ENCODE data around the gene NEK4. TPM values are rescaled to one million over a fixed set of nuclear protein-coding genes. Genes with fewer than 3 reads are reported as not detected.

Gene NEK4
- 10.7 to 14.5 TPM (median 14.0 TPM) in 5 replicates for total RNA-seq (2022; extraction: Qiagen RNA extraction; ENCODE audit: low read depth)

DNA sequence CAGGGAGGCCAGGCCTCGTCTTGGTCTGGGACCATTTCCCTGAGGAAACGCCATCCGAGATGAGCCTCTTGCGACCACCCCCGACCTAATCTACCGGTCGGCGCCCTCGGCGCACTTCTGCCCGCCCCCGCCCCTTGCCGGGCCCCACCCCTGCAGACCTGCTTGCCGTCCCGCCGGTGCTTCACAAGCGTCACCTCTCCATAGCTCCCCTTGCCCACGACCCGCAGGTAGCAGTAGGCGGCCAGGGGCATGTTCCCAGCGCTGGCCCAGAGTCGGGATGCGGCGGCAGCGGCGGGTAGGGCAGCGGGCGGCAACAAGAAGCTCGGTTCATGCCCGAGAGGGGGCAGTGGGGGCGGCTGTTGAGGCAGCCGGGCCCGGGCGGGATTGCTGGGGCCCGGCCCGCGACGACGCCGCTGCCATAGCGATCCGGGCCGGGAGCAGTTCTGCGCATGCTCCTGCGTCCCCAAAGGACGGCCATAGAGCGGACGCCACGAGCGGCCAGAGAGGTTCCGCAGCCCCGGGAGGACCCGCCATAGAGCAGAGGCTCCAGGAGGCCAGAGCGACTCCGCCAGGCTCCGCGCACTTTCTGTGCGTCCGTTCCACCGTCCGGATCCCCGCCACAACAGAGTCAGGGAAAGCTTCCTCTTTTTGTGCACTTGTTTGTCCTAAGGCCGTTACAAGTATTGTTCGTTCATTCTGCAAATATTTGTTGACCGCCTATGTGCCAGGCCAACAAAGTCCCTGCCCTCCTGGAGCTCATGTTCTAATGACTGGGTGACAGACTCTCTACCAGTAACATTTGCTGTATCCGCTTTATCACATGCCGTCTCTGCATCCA is at the start of gene NEK4:
Gene NEK4 (minus strand): TSS at position 445 of the 838 bp plus-strand sequence. CDS start 194 bp downstream, at position 251.

DNA sequence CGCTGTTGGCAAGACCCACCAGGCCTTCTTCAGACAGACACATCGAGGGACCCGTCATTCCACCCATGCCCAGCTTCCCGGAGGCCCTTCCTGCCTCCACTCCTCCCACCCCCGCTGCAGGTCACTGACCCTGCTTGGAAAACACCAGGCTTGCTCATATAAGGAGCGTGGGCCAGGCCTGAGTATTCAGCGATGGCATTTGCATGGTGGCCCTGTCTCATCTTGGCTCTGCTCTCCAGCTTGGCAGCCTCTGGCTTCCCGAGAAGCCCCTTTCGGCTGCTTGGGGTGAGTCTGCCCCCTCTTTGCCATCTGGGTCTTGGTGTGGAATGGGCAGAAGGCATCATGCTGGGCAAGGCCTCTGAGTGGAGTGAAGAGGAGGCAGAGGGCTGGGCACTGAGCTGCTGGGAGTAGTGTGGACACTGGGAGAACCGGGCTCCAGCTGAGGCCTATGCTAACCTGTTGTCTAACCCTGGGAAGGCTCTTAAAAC is 23.9 kb upstream of the NEK4 start, which contains the start of gene ITIH3:
Gene ITIH3 (plus strand): TSS at position 185 of the 488 bp plus-strand sequence. CDS start 8 bp downstream, at position 193.

DNA sequence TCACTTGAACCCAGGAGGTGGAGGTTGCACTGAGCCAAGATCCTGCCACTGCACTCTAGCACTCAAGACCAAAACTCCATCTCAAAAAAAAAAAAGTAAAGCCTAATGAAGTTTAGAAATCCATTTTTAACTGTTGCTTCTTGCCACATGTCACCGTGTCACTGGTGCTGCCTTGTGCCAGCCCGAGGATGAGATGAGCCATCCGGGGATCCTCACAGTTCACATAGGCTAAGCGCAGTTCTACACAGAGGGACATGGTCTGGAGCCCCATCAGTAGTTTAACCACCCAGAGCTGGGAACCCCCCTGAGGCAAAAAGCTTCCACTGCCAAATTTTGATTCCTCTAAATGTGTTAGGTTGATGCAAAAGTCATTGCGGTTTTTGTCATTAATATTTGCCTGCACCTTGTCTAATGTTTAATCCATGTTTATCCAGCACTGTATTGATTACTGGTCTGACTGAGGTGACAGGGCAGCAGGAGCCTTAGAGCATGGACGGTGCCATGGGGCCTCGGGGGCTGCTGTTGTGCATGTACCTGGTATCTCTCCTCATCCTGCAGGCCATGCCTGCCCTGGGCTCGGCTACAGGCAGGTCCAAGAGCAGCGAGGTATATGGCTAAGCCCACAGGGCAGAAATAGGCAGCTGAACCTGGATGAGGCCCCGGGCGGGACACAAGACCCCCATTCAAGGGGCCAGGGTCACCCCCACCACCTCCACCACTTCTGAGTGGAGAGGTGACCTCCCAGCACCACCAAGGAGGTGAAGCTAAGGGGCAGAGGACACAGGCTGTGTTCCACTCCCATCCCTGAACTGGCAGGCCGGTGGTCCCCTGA is 6.6 kb upstream of the NEK4 start, which contains the start of gene ITIH1:
Gene ITIH1 (plus strand): TSS at position 473 of the 832 bp plus-strand sequence. CDS start 17 bp downstream, at position 490.

DNA sequence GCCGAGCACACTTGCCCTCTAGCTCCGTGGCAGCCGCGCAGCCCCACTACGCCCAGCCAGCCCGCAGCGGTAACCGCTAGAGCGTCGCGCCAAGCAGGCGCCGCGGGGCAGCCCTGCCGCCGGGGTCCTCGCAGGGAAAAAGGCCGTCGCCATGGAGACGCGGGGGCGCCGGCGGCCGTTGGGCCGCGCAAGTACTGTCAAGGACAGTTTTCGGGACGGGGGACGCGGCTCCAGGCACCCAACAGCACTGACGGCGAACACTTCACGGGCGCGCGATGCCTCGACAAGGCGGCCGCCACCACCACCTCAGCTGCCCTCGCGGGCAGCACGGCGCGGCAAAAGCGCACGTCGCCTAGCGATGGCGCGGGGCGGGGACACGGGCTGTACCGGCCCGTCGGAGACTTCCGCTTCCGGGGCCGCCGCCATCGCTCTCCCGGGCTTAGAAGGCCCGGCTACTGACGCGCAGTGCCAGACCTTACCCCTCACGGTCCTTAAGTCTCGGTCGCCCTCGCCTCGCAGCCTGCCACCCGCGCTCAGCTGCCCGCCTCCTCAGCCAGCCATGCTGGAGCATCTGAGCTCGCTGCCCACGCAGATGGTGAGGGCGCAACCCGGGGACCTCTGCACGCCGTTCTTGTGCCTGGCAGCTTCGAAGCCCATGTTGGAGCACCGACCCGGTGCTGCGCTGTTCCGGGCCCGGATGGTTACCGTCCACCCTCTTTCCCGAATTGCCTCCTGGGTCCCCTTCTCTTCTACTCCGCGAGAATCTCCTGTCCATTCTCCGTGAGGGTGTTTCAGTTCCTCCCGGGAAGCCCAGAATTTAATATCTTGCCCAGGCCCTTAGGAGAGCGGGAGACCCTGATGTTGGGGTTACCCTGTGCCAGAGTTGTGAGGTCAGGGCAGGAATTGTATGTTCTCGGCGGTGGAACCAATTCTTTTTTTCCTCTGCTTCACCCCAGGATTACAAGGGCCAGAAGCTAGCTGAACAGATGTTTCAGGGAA is 64.8 kb downstream of the NEK4 start, which contains the start of the genes GLT8D1 and SPCS1:
Gene GLT8D1 (minus strand): TSS at position 104 of the 999 bp plus-strand sequence. CDS start 5,331 bp downstream, outside the sequence.
Gene SPCS1 (plus strand): TSS at position 419 of the 999 bp plus-strand sequence. CDS start 141 bp downstream, at position 560.

DNA sequence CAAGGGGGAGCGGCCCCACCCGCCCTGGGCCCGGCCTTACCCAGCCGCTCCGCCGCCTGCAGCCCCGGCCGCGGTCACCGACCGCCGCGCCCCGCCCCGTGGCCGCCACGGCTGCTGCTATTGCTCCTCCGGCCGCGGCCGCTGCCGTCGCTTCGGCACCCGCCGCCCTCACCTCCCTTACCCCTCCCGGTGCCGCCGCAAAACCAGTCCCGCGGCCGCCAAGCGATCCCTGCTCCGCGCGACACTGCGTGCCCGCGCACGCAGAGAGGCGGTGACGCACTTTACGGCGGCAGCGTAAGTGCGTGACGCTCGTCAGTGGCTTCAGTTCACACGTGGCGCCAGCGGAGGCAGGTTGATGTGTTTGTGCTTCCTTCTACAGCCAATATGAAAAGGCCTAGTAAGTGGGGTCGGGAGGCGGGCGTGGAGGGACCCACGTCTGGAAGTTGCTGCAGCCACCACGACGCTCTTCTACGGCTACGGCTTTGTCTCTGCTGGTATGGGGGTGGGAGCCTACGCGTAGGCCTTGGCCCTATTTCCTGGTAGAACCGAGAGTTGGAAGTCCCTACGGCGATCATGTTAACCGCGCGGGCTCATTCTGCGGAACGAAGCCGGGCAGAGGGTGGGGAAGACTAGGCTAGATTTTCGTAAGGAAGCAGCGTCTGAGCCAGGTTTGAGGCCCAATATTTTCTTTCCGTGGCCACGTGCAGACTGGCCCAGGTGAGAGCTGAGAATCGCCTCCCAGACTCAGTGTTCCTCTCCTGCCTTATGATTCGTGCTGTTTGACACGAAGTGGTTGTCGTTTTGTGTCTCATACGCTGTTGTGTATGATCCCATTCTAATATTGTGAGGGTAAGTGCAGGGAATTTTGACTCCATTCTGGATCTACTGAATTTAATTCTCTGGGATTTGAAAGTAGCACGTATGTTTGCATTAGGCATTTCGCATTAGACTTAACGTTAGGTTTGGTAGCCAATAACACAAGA is 84.7 kb downstream of the NEK4 start, which contains the start of the genes GNL3 and PBRM1:
Gene GNL3 (plus strand): TSS at position 324 of the 983 bp plus-strand sequence. CDS start 61 bp downstream, at position 385.
Gene PBRM1 (minus strand): TSS at position 205 of the 983 bp plus-strand sequence.

Other genes with a start within 250 kb of the NEK4 start
- gene NT5DC2, start 237.1 kb downstream of the NEK4 start, total RNA-seq (2022; extraction: Qiagen RNA extraction; ENCODE audit: low read depth), result 76.9 to 104 TPM (median 97.2 TPM) in 5 replicates
- gene UQCC5, start 234.3 kb downstream of the NEK4 start, total RNA-seq (2022; extraction: Qiagen RNA extraction; ENCODE audit: low read depth), result 55.5 to 78.7 TPM (median 61.5 TPM) in 5 replicates
- 12.0 to 17.2 TPM (median 14.8 TPM) in 5 replicates for gene PBRM1, start 85.0 kb downstream of the NEK4 start, total RNA-seq (2022; extraction: Qiagen RNA extraction; ENCODE audit: low read depth)
- gene GNL3, start 84.9 kb downstream of the NEK4 start, total RNA-seq (2022; extraction: Qiagen RNA extraction; ENCODE audit: low read depth), result 93.4 to 131 TPM (median 97.8 TPM) in 5 replicates
- gene GLT8D1, start 65.1 kb downstream of the NEK4 start, total RNA-seq (2022; extraction: Qiagen RNA extraction; ENCODE audit: low read depth), result 31.7 to 39.6 TPM (median 38.2 TPM) in 5 replicates
- 147 to 172 TPM (median 165 TPM) in 5 replicates for gene SPCS1, start 64.8 kb downstream of the NEK4 start, total RNA-seq (2022; extraction: Qiagen RNA extraction; ENCODE audit: low read depth)
- gene ITIH1, start 6.7 kb upstream of the NEK4 start, total RNA-seq (2022; extraction: Qiagen RNA extraction; ENCODE audit: low read depth), result not detected in 5 replicates
- gene ITIH3, start 23.9 kb upstream of the NEK4 start, total RNA-seq (2022; extraction: Qiagen RNA extraction; ENCODE audit: low read depth), result 0.08 to 0.22 TPM (median 0.17 TPM) in 4 of 5 replicates, not detected in the other
- gene ITIH4, start 59.7 kb upstream of the NEK4 start, total RNA-seq (2022; extraction: Qiagen RNA extraction; ENCODE audit: low read depth), result 0.47 to 1.7 TPM (median 0.97 TPM) in 5 replicates
- gene MUSTN1, start 64.1 kb upstream of the NEK4 start, total RNA-seq (2022; extraction: Qiagen RNA extraction; ENCODE audit: low read depth), result 0.35 TPM in 1 of 5 replicates, not detected in the others
- 5.9 to 9.4 TPM (median 7.7 TPM) in 5 replicates for gene STIMATE, start 126.6 kb upstream of the NEK4 start, total RNA-seq (2022; extraction: Qiagen RNA extraction; ENCODE audit: low read depth)

Measured in A549 treated with GW870086 at 1 μM for 4 hours (cell line).